Motor neuron (in vitro differentiated cells): Measurements from ENCODE around the gene ALKBH1. TPM values are rescaled to one million over a fixed set of nuclear protein-coding genes. Genes with fewer than 3 reads are reported as not detected.
"Not testable (repeated sequence)": the region's sequence is repeated elsewhere in the genome, so short reads cannot be mapped to it uniquely, and the experiment has no call there.

ENCODE experiments used
- ATAC-seq, 8 experiments: fragments of 200-7000 bp; cut with Tn5 transposase; replicated peaks in 6 of 8; 2 replicates each; pipeline ENCODE4 v1.8.0; 2021; ENCODE audit warnings: mild to moderate bottlenecking in 8 of 8, moderate library complexity in 8 of 8
- H3K27ac ChIP-seq, 2 donors: fragments of 250-450 bp; sonication (Bioruptor Pico); 2 replicates each; pipeline ENCODE4 v1.9.0; 2021; ENCODE audit warnings: antibody characterized with exemption in 2 of 2, mild to moderate bottlenecking in 2 of 2, moderate library complexity in 1 of 2
- H3K4me1 ChIP-seq, 2 donors: fragments of 250-450 bp; sonication (Bioruptor Pico); replicated peaks in 1 of 2; 2 replicates each; pipeline ENCODE4 v1.6.1; 2021; ENCODE audit warnings: antibody characterized with exemption in 2 of 2, mild to moderate bottlenecking in 2 of 2, moderate library complexity in 1 of 2
- H3K4me3 ChIP-seq, 5 donors: fragments of 250-450 bp; sonication (Bioruptor Pico); 2 replicates each; pipeline ENCODE4 v1.9.0; 2021; ENCODE audit warnings: antibody characterized with exemption in 5 of 5, mild to moderate bottlenecking in 5 of 5, moderate library complexity in 4 of 5
- WGBS, 10 experiments: fragments of 450-650 bp; shearing (Covaris generic); methylation state at CpG; one replicate each; pipeline ENCODE4 v1.0.0; 2022; 5-methylcytosine and 5-hydroxymethylcytosine counted together
- in situ Hi-C, 9 experiments: fragments of 400-800 bp; cut with MboI; loops; one replicate each; pipeline ENCODE4 v1.15.0; 2021; ENCODE audit warnings: low sequenced_read_pairs in 9 of 9, low pct_unique_long_range_greater_than_20kb in 2 of 9; ENCODE audit not compliant: unreplicated experiment in 9 of 9
- total RNA-seq, 8 experiments: library from RNA; unstranded; fragments of 300-600 nt; gene quantifications; 2 replicates each; pipeline versions ENCODE4 v1.2.3 to v1.2.4, GENCODE V29; 2022

ALKBH1 gene
- total RNA-seq = 10 to 100 TPM in 7 of 8 experiments, 1 to 10 TPM in 1; 9.9 to 15.1 (median 11.8) TPM

DNA sequence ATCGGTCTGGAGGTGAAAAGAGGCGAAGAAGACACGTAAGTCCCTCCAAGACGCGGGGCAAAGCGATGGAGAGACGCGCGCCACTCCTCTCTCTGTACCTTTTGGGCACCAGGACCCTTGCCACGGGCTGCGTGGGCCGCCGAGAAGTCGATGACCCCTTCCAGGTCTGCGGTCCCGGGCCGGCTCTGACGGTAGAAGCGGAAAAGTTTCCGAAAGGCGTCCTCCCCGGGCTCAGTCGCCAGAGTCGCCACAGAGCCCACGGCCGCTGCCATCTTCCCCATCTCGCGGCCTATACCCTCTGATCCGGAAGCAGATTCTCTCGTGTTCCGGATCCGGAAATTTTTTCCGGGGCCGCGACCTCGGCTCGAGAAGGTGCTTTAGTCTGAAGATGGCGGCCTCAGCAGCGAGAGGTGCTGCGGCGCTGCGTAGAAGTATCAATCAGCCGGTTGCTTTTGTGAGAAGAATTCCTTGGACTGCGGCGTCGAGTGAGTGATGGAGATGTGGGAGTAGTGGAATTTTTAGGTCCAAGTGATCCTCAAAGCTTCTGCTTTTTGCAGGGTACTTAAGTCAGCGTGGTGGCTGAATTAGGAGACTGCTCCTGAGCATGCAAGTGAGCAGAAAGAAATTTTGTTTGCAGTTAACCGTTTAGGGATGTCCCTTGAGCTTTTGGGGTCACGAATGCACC lies at the start of gene ALKBH1, which contains the start of gene SLIRP:
ALKBH1 (minus strand) TSS at position 300 of the 685 bp plus-strand sequence; CDS start at position 281, 19 bp downstream.
SLIRP (plus strand) TSS at position 380 of the 685 bp plus-strand sequence; CDS start at position 389, 9 bp downstream.
- 0 to 10% (median 0%) methylated on average over 2 to 34 of the region's 49 CpGs; no CpG with 5 or more reads in 1 of the 10 experiments for WGBS, 10 experiments
- Histone ChIP-seq H3K27ac (peak within 1 kb of the TSS; percentile 58 to 87), H3K4me3 (peak within 1 kb of the TSS; percentile 73 to 88 (median 78)), H3K4me1 (peaks cover 14 to 18% of the 10 kb centered on the region in 2 donors)
- in situ Hi-C loops = no loop called here
- ATAC-seq = peak; percentile 92 to 98 (median 98)

- 67 to 100% (median 90%) methylated on average over 2 to 3 of the region's 3 CpGs for WGBS, 10 experiments
- Histone ChIP-seq H3K27ac (no peak overlapping the region), H3K4me3 (no peak overlapping the region), H3K4me1 (no peaks in the 10 kb centered on the region)
- in situ Hi-C loops = no loop called here
- no peak for ATAC-seq
These were observed 45.1 kb upstream of the ALKBH1 start for GRCh38 chr14:77752799-77753516.

DNA sequence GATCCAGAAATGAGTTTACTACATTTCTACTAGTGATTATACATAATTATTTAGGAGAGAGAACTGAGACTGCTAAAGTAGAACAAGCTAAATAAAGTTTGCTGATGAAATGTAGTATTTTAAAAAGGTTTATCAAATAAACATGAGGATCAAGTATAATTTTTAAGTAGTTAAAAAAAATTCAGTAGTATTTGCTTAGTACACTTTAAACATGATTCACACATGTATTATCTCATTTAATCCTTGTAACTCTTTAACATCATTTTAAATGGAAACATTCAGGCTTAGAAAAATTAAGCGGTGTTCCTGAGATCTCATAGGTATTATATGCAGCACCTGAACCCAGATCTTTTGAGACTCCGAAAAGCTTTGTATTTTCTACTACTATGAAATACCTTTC lies 44.4 kb upstream of the ALKBH1 start:
- 89 to 100% (median 100%) methylated on average over 1 to 2 of the region's 2 CpGs; no CpG with 5 or more reads in 1 of the 10 experiments for WGBS, 10 experiments
- in situ Hi-C loops = no loop called here
- H3K27ac ChIP-seq = no peak overlapping the region
- no peaks in the 10 kb centered on the region for H3K4me1 ChIP-seq
- no peak for ATAC-seq
- no peak overlapping the region for H3K4me3 ChIP-seq

DNA sequence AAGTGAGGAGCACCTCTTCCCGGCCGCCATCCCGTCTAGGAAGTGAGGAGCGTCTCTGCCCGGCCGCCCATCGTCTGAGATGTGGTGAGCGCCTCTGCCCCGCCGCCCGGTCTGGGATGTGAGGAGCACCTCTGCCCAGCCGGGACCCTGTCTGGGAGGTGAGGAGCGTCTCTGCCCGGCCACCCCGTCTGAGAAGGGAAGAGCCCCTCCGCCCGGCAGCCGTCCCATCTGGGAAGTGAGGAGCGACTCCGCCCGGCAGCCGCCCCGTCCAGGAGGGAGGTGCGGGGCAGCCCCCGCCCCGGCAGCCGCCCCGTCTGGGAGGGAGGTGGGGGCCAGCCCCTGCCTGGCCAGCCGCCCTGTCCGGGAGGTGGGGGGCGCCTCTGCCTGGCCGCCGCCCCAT lies 39.6 kb upstream of the ALKBH1 start:
- in situ Hi-C loops, H3K4me1 ChIP-seq, ATAC-seq, H3K27ac ChIP-seq, H3K4me3 ChIP-seq: not testable (repeated sequence)
- no CpG with 5 or more reads among the region's 33 CpGs for WGBS, 10 experiments

DNA sequence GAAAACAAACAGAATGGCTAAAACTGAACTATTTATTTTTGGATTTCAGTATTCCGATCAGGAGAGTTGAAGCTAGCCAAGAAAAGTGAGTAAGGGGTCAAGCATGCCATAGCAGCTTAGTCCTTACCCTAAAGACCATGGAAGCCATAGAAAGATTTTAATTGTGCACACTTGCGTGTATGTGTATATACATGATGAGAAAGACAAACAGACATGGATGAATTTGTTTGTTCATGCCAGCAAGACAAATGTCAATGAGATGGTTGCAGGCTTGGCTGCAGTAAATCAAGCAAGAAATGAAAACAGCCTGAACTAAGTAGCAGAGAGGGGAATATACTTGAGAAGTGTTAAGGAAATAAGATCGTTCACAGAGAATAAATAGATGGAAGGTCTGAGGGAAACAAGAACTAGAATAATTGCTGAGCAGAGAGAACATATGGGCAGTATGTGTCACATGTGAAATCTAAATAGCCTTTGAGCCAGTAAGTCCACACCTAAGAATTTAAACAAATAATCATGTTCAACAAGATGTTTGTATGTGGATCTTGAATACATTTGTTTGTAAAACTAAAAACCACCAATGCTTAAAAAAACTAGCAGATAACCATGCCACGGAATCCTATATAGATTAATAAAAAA lies 38.4 kb upstream of the ALKBH1 start:
- in situ Hi-C loops = no loop called here
- H3K4me3 ChIP-seq = no peak overlapping the region
- no peak overlapping the region for H3K27ac ChIP-seq
- WGBS, 10 experiments = 62 to 100% (median 80%) methylated on average over 2 to 4 of the region's 4 CpGs
- ATAC-seq = peak in 5 of 8 experiments; percentile 9 to 90 (median 49)
- no peaks in the 10 kb centered on the region for H3K4me1 ChIP-seq

DNA sequence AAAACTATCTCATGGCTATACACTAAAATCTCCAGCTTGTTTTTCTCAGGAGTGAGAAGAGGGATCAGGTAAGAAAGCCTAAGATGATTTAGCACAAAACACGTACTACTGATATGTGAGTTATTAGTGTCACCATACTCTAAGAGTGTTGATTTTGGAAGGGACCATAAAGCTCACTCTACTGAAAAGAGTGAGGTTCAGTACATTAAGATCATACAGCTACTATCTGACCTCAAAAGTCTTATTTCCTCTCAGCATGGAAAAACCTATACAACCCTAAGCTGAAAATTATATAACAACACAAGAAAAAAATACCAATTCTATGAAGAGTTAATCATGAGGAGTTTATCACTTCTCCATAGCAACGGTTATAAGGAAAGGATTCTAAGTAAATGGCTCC lies 33.6 kb upstream of the ALKBH1 start:
- ATAC-seq = no peak
- in situ Hi-C loops = no loop called here
- H3K27ac ChIP-seq = no peak overlapping the region
- no peak overlapping the region for H3K4me3 ChIP-seq
- H3K4me1 ChIP-seq = no peaks in the 10 kb centered on the region
- 62 to 100% (median 89%) methylated on average over 1 to 2 of the region's 2 CpGs for WGBS, 10 experiments

GRCh38 chr14:77738559-77739250 lies 30.9 kb upstream of the ALKBH1 start:
- WGBS, 10 experiments = 37 to 100% (median 90%) methylated on average over 3 to 7 of the region's 7 CpGs; no CpG with 5 or more reads in 1 of the 10 experiments
- Histone ChIP-seq H3K4me3 (no peak overlapping the region), H3K4me1 (no peaks in the 10 kb centered on the region), H3K27ac (no peak overlapping the region)
- ATAC-seq = peak in 1 of 8 experiments; percentile 36
- in situ Hi-C loops = no loop called here

DNA sequence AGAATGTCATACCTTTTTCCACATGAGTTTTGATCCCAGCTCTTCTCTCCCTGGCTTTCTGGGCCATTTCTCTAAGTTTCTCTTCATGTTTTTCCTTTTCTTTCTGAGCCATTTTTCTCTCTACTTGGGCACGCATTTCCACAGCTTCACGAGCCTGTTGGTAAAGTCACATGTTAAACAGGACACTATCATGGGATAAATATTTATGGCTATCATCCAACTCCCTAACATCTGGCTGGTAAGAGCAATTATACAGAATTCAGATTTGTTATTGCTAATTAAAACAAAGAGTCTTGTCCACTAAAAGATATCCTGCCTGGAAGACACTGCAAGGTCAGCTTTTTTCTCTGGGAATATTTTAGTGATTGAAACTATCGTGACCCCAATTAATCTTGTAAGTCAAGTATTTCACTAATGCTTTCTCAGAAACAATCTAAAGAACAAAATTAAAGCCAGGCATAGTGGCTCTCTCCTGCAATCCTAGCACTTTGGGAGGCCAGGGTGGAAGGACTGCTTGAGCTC lies 23.2 kb upstream of the ALKBH1 start:
- Histone ChIP-seq H3K4me1 (no peaks in the 10 kb centered on the region), H3K4me3 (no peak overlapping the region), H3K27ac (no peak overlapping the region)
- peak in 1 of 8 experiments; percentile 24 for ATAC-seq
- 0 to 97% (median 92%) methylated on average over 1 to 3 of the region's 3 CpGs; no CpG with 5 or more reads in 1 of the 10 experiments for WGBS, 10 experiments
- in situ Hi-C loops = no loop called here

- Histone ChIP-seq H3K4me1 (no peaks in the 10 kb centered on the region), H3K4me3 (no peak overlapping the region), H3K27ac (no peak overlapping the region)
- no peak for ATAC-seq
- in situ Hi-C loops = no loop called here
- WGBS, 10 experiments = 88 to 100% (median 100%) methylated on average over 1 to 3 of the region's 3 CpGs
These were observed 14.5 kb upstream of the ALKBH1 start for GRCh38 chr14:77722301-77722700.

DNA sequence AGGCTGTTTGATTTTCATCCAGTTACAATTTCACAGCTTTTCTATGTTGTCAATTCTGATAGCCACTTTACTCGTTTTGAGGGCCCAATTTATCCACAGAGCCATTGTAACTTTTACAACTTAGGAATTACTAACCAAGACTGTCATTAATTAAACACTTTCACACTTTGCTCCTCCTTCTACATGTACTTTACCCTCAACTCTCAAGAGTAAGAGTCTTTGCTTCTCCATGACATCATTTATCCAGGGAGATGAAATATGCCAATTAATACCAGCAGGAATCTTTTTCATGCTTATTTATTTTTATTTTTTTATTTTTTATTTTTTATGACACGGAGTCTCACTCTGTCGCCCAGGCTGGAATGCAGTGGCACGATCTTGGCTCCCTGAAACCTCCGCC lies 13.6 kb upstream of the ALKBH1 start:
- Histone ChIP-seq H3K27ac (no peak overlapping the region), H3K4me1 (no peaks in the 10 kb centered on the region), H3K4me3 (no peak overlapping the region)
- WGBS, 10 experiments = 73 to 98% (median 93%) methylated on average over 3 to 5 of the region's 5 CpGs
- in situ Hi-C loops = no loop called here
- ATAC-seq = no peak

DNA sequence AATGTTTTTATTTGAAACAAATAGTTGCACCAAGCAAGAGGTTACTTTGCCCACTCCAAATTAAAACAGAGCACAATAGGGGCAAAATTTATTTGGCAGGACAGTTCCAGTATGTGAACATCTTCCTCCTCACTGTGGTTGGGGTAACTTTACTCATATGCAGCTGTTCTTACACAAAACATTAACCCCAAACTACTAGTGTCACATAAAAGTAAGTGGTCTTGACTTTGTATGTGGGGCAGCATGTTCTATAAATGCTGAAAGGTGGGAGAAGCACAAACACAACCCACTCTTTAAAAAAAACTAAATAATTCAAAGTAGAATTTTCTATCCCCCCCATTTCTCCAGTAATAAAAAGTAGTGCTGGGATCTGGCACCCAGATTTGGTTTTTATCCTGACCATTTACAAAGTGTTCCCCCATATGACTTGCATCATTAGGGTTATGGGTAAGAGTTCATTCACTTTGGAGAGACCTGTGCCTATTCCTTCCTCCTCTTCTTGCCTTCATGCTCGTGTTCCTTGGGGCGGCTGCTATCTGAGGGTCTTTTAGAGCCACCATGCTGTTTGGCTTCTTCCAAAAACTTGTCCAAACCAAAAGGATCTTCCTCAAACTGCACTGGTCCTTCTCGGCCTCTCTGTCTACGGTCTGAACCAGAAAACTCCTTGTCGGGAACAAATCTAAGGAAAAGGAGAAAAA lies 9.9 kb upstream of the ALKBH1 start:
- no peak for ATAC-seq
- H3K4me1 ChIP-seq = no peaks in the 10 kb centered on the region
- H3K27ac ChIP-seq = no peak overlapping the region
- no peak overlapping the region for H3K4me3 ChIP-seq
- WGBS, 10 experiments = 81 to 100% (median 93%) methylated on average over 1 to 5 of the region's 5 CpGs; no CpG with 5 or more reads in 1 of the 10 experiments
- in situ Hi-C loops = no loop called here

GRCh38 chr14:77714926-77715325 lies 7.1 kb upstream of the ALKBH1 start:
- in situ Hi-C loops = no loop called here
- no peak for ATAC-seq
- Histone ChIP-seq H3K27ac (no peak overlapping the region), H3K4me3 (no peak overlapping the region), H3K4me1 (peaks cover 0 to 1% of the 10 kb centered on the region in 2 donors)
- 78 to 100% (median 95%) methylated on average over 1 to 6 of the region's 6 CpGs for WGBS, 10 experiments
